ENCODE data around the gene RBM18.

RBM18 gene

DNA sequence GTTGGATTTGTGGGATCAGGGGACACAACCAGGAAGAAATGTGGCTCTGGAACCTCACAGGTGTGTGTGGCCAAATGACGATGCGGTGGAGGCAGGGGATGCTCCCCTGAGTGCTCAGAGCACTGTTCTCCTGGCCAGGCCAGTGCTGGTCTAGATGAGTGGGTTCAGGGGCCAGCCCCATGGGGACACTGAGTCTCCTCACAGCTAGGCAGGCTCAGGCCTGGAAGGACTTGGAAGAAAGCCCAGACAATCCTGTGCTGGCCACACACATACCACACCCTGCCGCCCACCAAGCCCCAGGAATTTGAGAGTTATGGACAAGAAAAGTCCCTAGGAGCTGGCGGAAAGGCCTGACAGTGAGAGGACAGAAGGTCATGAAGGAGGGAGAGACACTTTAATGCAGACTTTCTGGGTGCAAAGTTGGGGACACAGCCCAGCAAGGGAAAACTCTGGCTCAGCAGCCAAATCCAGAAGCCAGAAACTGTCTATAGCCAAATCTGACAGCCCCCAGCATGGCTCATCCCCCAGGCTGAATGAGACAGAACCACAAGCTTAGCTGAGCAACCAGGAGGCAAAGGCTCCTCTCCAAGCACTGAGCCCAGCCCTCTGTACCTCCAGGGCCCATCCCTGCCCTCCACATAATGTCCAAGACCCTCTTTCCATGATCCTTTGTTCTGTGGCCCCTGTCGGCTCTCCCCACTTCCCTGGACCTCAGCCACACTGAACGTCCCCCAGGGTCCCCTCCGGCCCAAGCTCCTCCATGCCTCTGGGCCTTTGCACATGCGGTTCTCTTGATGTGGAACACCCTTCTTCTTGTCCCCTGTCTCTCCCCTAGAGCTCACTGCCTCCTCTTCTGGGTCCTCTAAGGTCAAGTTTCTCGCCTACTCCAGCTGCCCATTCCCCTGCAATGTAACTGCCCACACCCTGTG, 58.3 kb downstream of the RBM18 start:
- Mint-ChIP-seq H3K4me3 (no peak overlapping the region), H3K4me1 (no peaks in the 10 kb centered on the region), H3K27ac (no peak overlapping the region), H3K9me3 (no peaks in the 10 kb centered on the region), H3K27me3 (peaks cover 8% of the 10 kb centered on the region), H3K36me3 (no peaks in the 10 kb centered on the region)

DNA sequence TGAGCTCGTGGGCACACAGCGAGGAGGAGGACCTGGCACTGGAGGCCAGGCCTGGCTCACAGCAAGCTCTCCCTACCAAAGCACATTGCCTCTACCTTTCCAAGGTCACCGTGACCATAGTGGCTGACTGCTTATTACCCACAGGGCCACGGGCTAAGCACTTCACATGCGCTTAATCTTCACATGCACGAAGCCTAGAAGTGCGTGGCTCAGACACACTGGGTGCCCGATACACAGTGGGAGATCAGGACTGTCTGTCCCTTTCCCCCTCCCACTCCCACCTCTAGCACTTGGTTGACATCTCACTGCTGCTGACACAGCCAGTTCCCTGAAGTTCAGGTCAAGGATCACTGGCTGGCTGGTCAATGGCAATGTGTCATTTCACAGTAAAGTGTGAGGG, 59.5 kb downstream of the RBM18 start:
- no peak overlapping the region for H3K27ac Mint-ChIP-seq

DNA sequence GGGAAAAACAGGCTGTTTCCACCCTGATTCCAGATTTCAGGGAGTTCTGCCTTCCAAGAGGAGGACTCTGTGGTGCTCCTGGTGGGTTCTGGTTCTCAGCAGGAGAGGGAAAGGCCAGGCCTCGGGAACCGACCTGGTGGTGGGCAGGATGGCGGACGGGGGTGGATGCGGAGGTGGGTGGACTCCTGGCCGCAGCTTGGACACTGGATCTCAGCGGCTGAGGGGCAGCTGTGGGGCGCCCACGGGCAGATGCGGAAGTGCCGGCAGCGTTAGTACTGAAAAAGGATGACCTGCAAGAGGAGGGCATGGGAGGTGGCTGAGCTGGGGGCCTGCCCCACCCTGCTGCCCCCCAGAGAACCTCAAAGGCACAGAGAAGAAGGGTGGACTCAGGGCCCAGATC, 60.1 kb downstream of the RBM18 start:
- H3K9me3 Mint-ChIP-seq: no peaks in the 10 kb centered on the region
- H3K4me1 Mint-ChIP-seq: no peaks in the 10 kb centered on the region
- H3K27me3 Mint-ChIP-seq: peaks cover 2% of the 10 kb centered on the region
- H3K4me3 Mint-ChIP-seq: no peak overlapping the region
- no peak overlapping the region for H3K27ac Mint-ChIP-seq
- no peaks in the 10 kb centered on the region for H3K36me3 Mint-ChIP-seq

More for the DNA sequence above, 59.5 kb downstream of the RBM18 start:
- Mint-ChIP-seq H3K4me3 (no peak overlapping the region), H3K27me3 (peaks cover 3% of the 10 kb centered on the region), H3K4me1 (no peaks in the 10 kb centered on the region), H3K9me3 (no peaks in the 10 kb centered on the region), H3K36me3 (no peaks in the 10 kb centered on the region)

DNA sequence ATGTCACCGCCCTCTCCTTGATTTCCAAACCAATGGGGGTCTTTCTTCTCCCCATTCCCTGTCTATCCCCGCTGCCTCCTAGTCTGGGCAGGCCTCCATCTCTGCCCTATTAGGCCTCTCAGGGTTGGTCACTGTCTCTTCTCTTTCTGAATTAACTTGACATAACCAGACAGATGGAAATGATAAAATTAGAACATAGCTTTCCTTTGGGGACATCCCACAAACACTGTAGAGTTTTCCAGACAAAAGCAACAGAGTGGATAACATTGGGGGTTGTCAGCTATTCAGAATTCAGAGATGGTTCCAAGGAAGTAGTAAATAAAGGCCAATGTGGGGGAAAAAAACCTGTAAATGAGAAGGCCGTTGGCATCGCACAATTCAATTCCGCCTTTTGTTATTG, 60.6 kb downstream of the RBM18 start:
- peaks cover 2% of the 10 kb centered on the region for H3K27me3 Mint-ChIP-seq
- no peaks in the 10 kb centered on the region for H3K9me3 Mint-ChIP-seq
- no peaks in the 10 kb centered on the region for H3K4me1 Mint-ChIP-seq
- no peak overlapping the region for H3K27ac Mint-ChIP-seq
- no peaks in the 10 kb centered on the region for H3K36me3 Mint-ChIP-seq
- H3K4me3 Mint-ChIP-seq: no peak overlapping the region

DNA sequence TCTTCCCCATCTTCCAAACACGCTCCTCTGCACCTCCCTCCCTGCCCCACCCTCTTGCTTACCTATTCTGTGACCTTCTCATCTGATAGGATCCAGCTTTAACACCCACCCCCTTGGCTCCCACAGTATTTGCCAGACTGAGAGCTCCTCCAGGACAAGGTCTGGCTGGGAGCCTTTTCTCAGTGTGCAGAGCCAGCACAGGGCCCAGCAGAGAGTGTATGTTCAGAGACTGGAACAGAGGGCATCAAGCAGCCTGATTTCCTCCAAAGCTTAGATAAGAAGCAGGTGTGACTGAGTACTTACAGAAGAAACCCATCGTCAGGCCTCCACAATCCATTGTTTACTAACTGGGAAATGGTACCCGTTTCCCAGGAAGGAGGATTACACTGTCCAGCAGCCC, 62.5 kb downstream of the RBM18 start:
- H3K27me3 Mint-ChIP-seq: peaks cover under 1% of the 10 kb centered on the region
- H3K9me3 Mint-ChIP-seq: no peaks in the 10 kb centered on the region
- H3K27ac Mint-ChIP-seq: no peak overlapping the region
- H3K4me1 Mint-ChIP-seq: no peaks in the 10 kb centered on the region
- H3K4me3 Mint-ChIP-seq: no peak overlapping the region
- H3K36me3 Mint-ChIP-seq: no peaks in the 10 kb centered on the region

DNA sequence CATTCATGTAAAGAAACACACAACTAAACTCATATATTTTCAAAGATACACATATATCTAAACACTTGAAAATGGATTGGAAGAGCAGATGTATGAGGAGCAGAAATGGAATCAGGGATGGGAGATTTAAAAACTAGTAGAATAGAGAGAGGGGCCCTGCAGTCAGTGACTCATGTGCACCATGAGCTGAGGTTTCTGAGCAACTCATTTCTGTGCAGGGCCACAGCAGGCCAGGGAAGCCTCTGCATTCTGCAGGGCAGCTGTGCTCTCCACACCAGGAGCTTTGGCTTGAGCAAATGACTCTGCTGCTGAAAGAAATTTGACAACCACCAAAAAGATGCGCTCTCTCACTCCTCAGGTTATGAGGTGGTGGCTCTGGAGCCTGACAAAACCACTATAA, 63.0 kb downstream of the RBM18 start:
- Mint-ChIP-seq H3K36me3 (no peaks in the 10 kb centered on the region), H3K4me3 (no peak overlapping the region)

DNA sequence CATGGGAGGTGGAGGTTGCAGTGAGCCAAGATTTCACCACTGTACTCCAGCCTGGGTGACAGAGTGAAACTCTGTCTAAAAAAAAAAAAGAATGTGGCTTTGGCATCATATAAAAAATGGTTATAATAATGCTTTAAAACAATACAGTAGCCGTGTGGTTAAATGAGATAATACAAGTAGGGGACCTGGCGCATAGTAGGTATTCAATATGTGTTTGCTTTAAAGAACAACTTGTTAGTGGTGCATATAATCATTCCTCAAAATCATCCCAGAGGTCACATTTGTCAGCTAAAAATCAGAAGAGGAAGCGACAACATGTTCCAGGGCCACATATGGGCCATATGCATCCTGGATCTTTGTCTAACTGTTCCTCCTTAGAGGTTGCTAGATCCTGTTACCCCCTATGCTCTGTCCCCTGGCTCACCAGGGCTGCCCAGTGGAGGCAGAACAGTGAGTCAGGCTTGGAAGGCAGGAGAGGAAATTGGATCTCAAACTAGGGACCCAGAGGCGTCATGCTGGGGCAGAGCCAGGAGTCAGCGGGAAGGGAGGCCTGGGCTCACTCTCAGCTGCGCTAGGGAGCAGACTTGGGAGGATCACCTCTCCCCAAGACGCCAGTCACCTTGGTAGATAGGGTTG, 63.6 kb downstream of the RBM18 start:
- no peak overlapping the region for H3K27ac Mint-ChIP-seq
- H3K36me3 Mint-ChIP-seq: no peaks in the 10 kb centered on the region
- peaks cover 2% of the 10 kb centered on the region for H3K27me3 Mint-ChIP-seq
- H3K4me3 Mint-ChIP-seq: no peak overlapping the region
- H3K9me3 Mint-ChIP-seq: no peaks in the 10 kb centered on the region
- H3K4me1 Mint-ChIP-seq: no peaks in the 10 kb centered on the region

More for the DNA sequence above, 63.0 kb downstream of the RBM18 start:
- Mint-ChIP-seq H3K27me3 (peaks cover 2% of the 10 kb centered on the region), H3K4me1 (no peaks in the 10 kb centered on the region), H3K27ac (no peak overlapping the region), H3K9me3 (no peaks in the 10 kb centered on the region)

DNA sequence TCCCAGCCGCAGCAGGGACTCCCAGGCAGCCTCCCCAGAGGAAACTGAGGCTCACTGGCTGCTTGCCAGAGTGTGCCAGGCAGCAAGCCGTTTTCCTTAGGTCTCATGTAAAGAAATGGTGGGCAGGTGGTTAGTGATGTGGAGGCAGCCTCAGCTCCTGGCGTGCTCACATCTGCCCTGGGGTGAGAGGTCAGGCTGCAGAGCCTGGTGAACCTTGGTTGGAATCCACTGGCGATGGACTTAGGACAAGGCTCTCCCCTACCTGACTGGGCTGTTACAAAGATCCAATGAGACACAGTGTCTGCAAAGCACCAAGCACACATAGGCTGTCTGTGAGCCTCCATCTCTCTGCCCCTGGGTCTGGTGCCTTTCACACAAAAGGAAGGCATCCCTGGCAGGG, 66.8 kb downstream of the RBM18 start:
- Mint-ChIP-seq H3K4me3 (no peak overlapping the region), H3K4me1 (no peaks in the 10 kb centered on the region), H3K36me3 (no peaks in the 10 kb centered on the region), H3K27me3 (peaks cover 2% of the 10 kb centered on the region), H3K9me3 (no peaks in the 10 kb centered on the region), H3K27ac (no peak overlapping the region)

DNA sequence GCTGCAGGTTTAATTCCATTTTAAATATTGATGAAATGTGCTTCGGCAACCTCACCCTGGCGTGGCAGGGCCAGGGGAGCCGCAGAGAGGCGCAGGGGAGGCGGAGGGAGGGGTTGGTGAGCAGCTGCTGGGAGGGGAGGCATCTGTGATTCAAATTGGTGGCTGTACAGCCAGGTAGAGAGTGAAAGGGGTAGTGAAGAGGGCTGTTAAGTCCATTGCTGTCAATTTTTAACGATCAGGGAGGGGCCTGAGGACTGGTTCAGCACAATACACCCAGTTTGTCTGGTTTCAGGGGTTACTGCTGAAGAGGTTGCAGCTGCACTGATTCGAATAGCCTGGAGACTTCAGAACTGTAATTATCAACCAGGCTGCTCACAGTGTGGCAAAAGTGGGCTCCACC, 67.2 kb downstream of the RBM18 start:
- Mint-ChIP-seq H3K27me3 (peaks cover 2% of the 10 kb centered on the region), H3K4me1 (no peaks in the 10 kb centered on the region), H3K36me3 (no peaks in the 10 kb centered on the region), H3K4me3 (no peak overlapping the region), H3K27ac (no peak overlapping the region), H3K9me3 (no peaks in the 10 kb centered on the region)

DNA sequence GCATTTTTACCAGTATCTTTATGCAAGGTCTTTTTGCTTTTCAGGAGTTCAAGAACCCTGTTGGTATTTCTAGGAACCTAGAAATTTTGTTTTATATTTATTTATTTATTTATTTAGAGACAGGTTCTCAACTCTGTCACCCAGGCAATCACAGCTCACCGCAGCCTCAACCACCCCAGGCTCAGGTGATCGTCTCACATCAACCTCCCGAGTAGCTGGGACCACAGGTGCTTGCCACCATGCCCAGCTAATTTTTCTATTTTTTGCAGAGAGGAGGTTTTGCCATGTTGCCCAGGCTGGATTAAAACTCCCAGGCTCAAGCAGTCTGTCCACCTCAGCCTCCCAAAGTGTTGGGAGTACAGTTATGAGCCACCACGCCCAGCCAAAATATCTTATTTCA, 68.8 kb downstream of the RBM18 start:
- Mint-ChIP-seq H3K9me3 (no peaks in the 10 kb centered on the region), H3K4me1 (no peaks in the 10 kb centered on the region), H3K27ac (no peak overlapping the region), H3K4me3 (no peak overlapping the region), H3K27me3 (peaks cover 2% of the 10 kb centered on the region), H3K36me3 (no peaks in the 10 kb centered on the region)

DNA sequence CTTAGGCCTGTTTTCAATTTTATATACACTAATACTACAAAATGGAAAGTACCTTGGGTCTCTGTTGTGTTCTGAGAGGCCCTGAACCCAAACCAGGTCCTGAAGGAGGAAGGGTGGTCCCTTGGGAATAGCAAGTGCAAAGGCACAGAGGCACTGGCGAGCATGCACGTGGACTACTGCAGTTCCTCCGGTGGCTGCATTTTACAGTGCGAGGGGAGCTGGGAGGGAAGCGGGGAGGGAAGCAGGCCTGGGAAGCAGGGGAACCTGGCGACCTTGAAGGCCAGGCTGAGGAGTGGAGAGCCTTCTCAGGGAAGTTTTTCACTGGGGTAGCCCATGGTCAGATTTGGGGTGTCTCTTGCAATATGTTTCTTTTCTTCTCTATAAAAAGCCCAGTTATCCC, 71.0 kb downstream of the RBM18 start:
- Mint-ChIP-seq H3K27me3 (peaks cover 2% of the 10 kb centered on the region), H3K4me3 (no peak overlapping the region), H3K27ac (no peak overlapping the region), H3K36me3 (no peaks in the 10 kb centered on the region), H3K9me3 (no peaks in the 10 kb centered on the region), H3K4me1 (no peaks in the 10 kb centered on the region)

DNA sequence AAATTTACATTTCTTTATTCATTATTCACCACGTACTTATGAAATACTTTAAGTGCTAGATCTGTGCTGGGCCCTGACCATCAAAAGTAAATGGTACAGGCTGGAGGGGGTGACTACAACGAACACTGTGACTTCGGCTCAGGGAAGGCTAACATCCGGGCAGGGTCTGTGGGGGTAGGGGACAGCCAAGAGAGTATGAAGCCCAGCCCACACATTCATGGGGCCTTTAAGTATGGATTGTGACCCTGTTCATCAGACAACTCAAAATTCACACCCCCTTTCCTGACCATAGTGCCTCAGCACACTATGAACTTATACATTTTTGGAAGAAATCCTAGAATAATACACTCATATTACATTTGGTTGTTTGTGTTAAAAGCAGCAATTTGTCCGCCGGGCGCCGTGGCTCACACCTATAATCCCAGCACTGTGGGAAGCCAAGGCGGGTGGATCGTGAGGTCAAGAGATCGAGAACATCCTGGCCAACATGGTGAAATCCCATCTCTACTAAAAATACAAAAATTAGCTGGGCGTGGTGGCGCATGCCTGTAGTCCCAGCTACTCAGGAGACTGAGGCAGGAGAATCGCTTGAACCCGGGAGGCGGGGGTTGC, 71.6 kb downstream of the RBM18 start:
- Mint-ChIP-seq H3K4me1 (no peaks in the 10 kb centered on the region), H3K27me3 (peaks cover 2% of the 10 kb centered on the region), H3K9me3 (no peaks in the 10 kb centered on the region), H3K27ac (no peak overlapping the region), H3K36me3 (no peaks in the 10 kb centered on the region), H3K4me3 (no peak overlapping the region)

DNA sequence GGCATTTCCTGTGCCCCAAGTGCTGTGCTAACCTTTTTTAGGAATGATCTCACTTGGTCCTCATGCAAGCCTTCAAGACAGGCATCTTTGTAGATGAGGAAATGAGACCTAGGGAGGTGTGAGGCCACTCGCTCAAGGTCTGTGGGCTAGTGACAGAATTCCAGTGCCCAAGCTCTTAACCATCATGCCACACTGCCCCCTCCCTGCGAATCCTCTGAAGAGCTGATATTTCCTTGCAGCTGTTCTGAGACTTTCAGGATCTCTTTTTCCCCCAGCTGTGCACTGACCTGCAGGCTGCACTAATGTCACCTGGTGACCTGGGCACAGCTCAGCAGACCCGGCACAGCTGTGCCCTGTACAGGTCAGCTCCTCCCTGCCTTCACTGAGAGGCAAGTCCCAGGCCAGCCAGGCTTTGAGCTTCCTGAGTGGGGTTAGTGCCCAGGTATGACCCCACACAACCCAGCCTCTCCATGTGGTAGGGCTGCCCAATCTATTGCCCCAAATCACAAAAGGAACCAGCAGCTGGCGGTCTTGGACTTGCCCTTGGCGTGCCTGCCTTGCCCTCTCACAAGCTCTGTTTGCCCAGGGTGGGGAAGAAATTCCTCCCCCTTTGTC, 72.3 kb downstream of the RBM18 start:
- Mint-ChIP-seq H3K4me3 (no peak overlapping the region), H3K27ac (no peak overlapping the region), H3K4me1 (no peaks in the 10 kb centered on the region), H3K9me3 (no peaks in the 10 kb centered on the region), H3K36me3 (no peaks in the 10 kb centered on the region), H3K27me3 (peaks cover 2% of the 10 kb centered on the region)

DNA sequence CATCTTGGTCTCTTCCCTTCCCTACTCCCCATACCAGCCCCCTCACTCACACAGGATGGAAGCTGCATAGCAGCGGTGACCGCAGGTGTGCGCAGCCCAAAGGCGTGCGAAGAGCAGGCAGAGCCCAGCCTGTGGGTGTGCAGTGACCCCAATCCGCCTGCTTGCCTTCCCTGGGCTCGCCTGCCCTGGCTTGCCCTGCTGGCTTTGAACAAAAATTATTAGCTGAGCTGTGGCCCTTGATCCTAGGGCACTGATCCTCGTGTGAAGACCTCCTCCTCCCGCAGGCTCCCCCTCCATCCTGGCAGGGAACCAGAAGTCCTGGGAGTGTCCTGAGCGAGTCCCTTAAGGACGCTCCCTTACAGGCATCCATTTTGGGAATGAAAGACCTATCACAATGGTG, 73.1 kb downstream of the RBM18 start:
- H3K4me3 Mint-ChIP-seq: no peak overlapping the region
- no peaks in the 10 kb centered on the region for H3K27me3 Mint-ChIP-seq
- no peaks in the 10 kb centered on the region for H3K4me1 Mint-ChIP-seq
- H3K27ac Mint-ChIP-seq: no peak overlapping the region
- no peaks in the 10 kb centered on the region for H3K36me3 Mint-ChIP-seq
- no peaks in the 10 kb centered on the region for H3K9me3 Mint-ChIP-seq

DNA sequence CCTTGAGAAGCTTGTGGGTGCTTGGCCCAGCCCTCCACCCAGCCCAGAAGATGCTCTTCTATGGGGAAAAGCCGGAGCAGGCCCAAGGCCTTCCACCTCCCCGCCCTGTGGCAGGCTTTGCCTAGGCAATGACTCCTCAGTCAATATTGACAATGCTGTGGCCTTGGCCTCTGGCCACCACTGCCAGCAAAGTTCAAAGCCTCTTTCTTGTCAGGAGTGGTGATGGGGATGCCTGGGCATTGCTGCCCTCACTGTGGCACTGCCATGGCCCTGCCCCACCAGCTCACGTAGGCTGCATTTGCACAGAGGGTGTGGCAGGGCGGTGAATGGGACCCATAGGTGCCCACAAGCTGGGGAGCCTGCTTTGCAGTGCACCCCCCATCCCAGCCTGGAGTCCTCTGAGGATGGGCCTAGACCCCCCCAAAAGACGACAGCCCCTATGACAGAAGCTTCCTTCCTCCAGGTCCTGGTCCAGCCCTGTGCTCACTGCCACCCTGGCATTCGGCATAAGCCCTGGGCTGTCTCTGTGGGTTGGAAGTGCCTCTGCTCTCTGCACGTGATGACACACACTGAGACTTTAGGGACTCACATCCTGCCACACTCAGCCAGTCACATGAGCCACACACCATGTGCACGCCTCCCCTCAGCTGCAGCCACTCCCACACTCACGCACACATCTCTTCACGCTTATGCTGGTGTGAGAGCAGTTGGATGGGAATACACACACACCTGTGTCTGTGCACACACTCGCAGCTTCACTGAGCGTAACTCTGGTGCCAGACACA, 73.9 kb downstream of the RBM18 start:
- no peak overlapping the region for H3K27ac Mint-ChIP-seq
- H3K4me1 Mint-ChIP-seq: no peaks in the 10 kb centered on the region
- no peak overlapping the region for H3K4me3 Mint-ChIP-seq
- H3K9me3 Mint-ChIP-seq: no peaks in the 10 kb centered on the region
- H3K27me3 Mint-ChIP-seq: no peaks in the 10 kb centered on the region
- H3K36me3 Mint-ChIP-seq: no peaks in the 10 kb centered on the region
